RWPE2 (cell line): ENCODE results near the gene NOL4L.

ENCODE experiments used
- ATAC-seq: fragments of 200-7000 bp; cut with Tn5 transposase; 3 replicates; pipeline ENCODE4 v1.9.1; 2021; ENCODE audit warnings: low read depth
- DNase-seq: peaks from one replicate; pipeline ENCODE4 v3.0.0-alpha.2; 2020; ENCODE audit warnings: low spot score
- H3K27ac ChIP-seq: fragments of 450-650 bp; 2 replicates; pipeline ENCODE4 v1.5.1; 2017; ENCODE audit warnings: mild to moderate bottlenecking; ENCODE audit not compliant: poor library complexity, severe bottlenecking
- H3K27me3 ChIP-seq: fragments of 250-450 bp; sonication (Bioruptor Pico); 2 replicates; pipeline ENCODE4 v1.5.1; 2021; ENCODE audit warnings: mild to moderate bottlenecking, moderate library complexity; ENCODE audit not compliant: insufficient read depth, poor library complexity, severe bottlenecking
- H3K36me3 ChIP-seq: fragments of 250-450 bp; sonication (Bioruptor Pico); 2 replicates; pipeline ENCODE4 v1.5.1; 2020; ENCODE audit warnings: low read depth, mild to moderate bottlenecking, moderate library complexity
- H3K4me1 ChIP-seq: fragments of 250-450 bp; sonication (Bioruptor Pico); 2 replicates; pipeline ENCODE4 v1.5.1; 2021; ENCODE audit warnings: mild to moderate bottlenecking, moderate library complexity; ENCODE audit not compliant: insufficient read depth, poor library complexity, severe bottlenecking
- H3K4me3 ChIP-seq: fragments of 250-450 bp; sonication (Bioruptor Pico); 2 replicates; pipeline ENCODE4 v1.5.1; 2021; ENCODE audit warnings: mild to moderate bottlenecking, moderate library complexity; ENCODE audit not compliant: severe bottlenecking
- H3K9me3 ChIP-seq: fragments of 250-450 bp; sonication (Bioruptor Pico); 2 replicates; pipeline ENCODE4 v1.5.1; 2021; ENCODE audit warnings: mild to moderate bottlenecking, moderate library complexity; ENCODE audit not compliant: severe bottlenecking
- CTCF ChIP-seq: fragments of 450-650 bp; IDR thresholded peaks from one replicate; pipeline ENCODE4 v1.5.1; 2017; ENCODE audit warnings: mild to moderate bottlenecking, moderate library complexity; ENCODE audit not compliant: poor library complexity, severe bottlenecking

The NOL4L gene

DNA sequence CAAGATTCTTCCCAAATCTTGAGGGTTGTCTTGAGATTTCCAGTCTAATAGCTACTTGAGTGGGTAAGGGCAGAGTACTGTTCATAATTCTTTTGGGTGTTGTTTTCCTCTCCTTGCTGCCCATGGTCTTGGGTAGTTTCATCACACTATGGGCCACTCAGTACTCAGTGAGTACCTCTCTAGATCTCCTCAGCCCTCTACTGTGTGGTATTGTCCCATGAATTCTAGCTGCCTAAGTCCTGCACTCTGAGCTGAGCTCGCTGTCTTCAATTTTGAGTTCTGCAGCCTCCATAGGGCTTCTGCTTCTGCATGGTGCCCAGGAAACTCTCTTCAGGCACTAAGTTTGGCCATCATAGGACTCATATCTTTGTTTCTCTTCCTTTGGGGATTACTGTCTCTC, 184.7 kb downstream of the NOL4L start:
- ATAC-seq (peak; percentile 37; the same call in 2 of the 3 replicates), DNase-seq (no peak)
- TF ChIP-seq CTCF = no peak
- Histone ChIP-seq H3K9me3 (no peaks in the 10 kb centered on the region), H3K27ac (no peak overlapping the region), H3K4me1 (peaks cover 11% of the 10 kb centered on the region), H3K4me3 (no peak overlapping the region), H3K36me3 (peaks cover 59% of the 10 kb centered on the region), H3K27me3 (no peaks in the 10 kb centered on the region)

- Histone ChIP-seq H3K27me3 (no peaks in the 10 kb centered on the region), H3K4me1 (no peaks in the 10 kb centered on the region), H3K36me3 (peaks cover 48% of the 10 kb centered on the region), H3K27ac (no peak overlapping the region), H3K9me3 (no peaks in the 10 kb centered on the region), H3K4me3 (no peak overlapping the region)
- ATAC-seq = no peak
- no peak for DNase-seq
- TF ChIP-seq CTCF = no peak
These were observed 187.5 kb downstream of the NOL4L start for GRCh38 chr20:32397567-32398084.

DNA sequence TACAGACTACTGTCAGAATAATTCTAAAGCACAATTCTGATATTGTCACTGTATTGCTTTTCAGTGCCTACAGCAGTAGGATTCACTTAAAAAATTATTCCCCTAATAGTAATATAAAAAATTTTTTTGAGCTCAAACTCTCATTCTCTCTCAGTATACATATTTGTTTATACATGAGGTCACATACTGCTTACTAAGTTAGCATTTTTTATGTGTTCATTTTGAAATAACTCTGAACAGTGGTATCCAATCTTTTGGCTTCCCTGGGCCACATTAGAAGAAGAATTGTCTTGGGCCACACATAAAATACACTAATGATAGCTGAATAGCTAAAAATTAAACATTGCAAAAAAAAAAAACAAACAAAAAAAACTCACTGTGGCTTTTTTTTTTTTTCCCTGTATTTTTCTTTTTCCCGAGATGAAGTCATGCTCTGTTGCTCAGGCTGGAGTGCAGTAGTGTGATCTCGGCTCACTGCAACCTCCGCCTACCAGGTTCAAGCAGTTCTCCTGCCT, 188.4 kb downstream of the NOL4L start:
- Histone ChIP-seq H3K4me1 (no peaks in the 10 kb centered on the region), H3K36me3 (peaks cover 45% of the 10 kb centered on the region), H3K27me3 (no peaks in the 10 kb centered on the region), H3K9me3 (no peaks in the 10 kb centered on the region), H3K4me3 (no peak overlapping the region), H3K27ac (no peak overlapping the region)
- no peak for DNase-seq
- no peak for ATAC-seq
- TF ChIP-seq CTCF = no peak

DNA sequence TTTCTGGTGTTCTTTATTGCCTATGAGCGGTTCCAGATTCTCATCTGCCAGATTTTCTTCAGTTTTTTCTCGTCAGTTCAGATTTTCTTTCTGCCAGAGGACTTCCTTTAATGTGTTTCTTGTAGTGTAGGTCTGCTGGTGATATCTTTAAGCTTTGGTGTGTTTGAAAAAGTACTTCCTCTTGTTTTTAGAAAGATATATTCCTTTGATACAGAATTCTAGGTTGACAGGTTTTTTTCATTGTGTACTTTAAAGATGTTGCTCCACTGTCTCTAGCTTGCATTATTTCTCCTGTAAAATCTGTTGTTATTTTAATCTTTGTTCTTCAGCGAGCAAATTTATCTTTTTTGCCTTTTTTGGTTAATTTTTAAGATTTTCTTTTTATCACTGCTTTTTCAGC, 190.1 kb downstream of the NOL4L start:
- Histone ChIP-seq H3K9me3 (no peaks in the 10 kb centered on the region), H3K36me3 (peaks cover 48% of the 10 kb centered on the region), H3K27me3 (no peaks in the 10 kb centered on the region), H3K4me1 (no peaks in the 10 kb centered on the region), H3K4me3 (no peak overlapping the region), H3K27ac (no peak overlapping the region)
- no peak for TF ChIP-seq CTCF
- ATAC-seq (no peak), DNase-seq (no peak)
